HT1080 (cell line): ENCODE data around the gene TMEM63C. TPM values are rescaled to one million over a fixed set of nuclear protein-coding genes. Genes with fewer than 3 reads are reported as not detected.
A peak's percentile ranks its signal among the peaks of the same experiment; 100 is the strongest.

Experiments
- DNase-seq: peaks from one replicate; pipeline ENCODE4 v3.0.0-alpha.2; 2015; ENCODE audit warnings: low read depth
- total RNA-seq: library from RNA; depleted of rRNA; stranded (reverse); fragments of >200 nt; shearing (Covaris generic); gene quantifications from 2 replicates; pipeline ENCODE4 v1.2.3, GENCODE V29; 2014

The TMEM63C gene
- total RNA-seq, 1 experiment from 2014 or later, result not detected

DNA sequence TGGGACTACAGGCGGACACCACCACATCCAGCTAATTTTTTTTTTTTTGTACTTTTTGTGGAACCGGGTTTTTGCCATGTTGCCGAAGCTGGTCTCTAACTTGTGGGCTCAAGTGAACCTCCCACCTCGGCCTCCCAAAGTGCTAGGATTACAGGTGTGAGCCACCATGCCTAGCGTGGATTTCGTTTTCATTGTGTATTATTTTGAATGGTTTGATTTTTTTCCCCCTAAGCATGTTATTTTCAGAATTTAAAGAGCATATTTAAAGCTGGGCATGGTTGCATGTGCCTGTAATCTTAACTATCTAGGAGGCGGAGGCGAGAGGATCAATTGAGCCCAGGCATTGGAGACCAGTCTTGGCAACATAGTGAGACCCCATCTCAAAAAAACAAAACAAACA is 13.1 kb downstream of the TMEM63C start:
- no peak for DNase-seq

DNA sequence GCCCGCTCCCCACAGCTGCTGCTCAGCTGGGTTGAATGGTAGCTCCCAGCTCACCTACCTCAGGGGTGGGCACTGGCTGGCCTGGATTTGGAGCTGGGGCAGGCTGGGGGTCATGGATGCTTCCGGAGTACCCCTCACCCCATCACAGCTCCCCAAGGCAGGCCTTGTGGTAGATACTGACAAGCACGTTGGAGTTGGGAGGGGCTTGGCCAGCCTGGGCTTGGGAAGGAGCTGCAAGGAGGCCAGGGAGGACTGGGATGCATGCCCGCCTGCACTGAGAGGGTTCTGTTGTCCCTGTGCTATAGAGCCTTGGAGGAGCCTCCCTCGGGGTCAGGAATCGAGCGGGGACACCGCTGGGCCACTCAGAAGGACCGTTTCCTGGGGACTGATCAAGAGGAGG is 14.2 kb downstream of the TMEM63C start:
- no peak for DNase-seq

DNA sequence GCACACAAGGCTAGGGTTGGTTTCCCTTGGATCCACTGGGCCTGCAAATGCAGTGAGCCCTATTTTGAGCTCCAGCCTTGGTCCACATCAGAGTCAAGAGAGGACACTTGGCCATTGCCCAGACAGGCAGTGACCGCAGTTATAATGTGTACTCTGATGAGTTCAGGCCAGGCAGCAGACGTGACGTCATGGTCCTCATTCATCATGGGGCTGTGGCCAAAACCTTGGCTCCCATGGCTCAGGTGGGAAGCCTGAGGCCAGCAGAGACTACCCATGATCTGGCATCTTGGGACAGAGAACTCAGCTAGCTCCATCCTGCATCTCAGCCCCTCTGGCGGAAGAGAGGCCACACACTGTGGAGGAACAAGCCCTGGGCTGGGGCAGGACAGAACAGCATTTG is 16.4 kb downstream of the TMEM63C start:
- DNase-seq, result no peak

DNA sequence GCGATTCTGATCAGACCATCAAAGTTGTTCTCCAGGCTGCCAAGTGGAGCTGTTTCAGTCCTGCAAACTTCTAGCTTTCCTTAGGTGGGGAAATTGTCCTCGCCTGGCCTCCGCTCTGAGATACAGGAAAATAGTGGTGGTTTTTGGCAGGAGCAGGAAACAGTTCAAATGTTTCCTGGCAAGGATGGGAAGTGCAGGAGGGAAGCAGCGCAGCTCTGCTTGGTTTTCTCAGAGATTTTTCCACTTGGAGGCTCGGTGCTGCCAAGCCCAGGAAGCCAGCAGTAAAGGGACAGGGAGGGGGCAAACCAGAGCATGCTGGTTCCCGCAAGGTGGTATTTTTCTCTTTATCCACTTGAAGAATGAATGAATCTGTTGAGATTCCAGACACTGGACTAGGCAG is 17.0 kb downstream of the TMEM63C start:
- DNase-seq, result no peak

DNA sequence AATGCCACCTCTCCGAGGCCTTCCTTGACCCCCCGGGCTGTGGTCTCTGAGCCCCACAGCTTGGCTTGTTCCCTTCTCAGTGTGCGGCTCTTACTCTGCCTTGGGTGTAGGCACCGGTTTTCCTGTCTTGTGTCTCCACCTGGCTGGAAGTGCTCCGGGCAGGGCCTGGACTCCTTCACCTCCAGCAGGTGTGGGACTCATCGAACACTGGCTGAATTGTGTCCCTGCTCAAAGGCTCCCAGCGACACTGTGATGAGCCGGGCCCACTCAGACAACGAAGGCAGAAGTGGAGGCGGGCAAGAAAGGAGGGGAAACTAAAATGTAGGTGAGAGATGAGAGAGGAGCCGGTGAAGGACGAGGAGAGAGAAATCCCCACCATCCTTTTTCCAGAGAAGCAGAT is 18.0 kb downstream of the TMEM63C start:
- DNase-seq, result no peak

DNA sequence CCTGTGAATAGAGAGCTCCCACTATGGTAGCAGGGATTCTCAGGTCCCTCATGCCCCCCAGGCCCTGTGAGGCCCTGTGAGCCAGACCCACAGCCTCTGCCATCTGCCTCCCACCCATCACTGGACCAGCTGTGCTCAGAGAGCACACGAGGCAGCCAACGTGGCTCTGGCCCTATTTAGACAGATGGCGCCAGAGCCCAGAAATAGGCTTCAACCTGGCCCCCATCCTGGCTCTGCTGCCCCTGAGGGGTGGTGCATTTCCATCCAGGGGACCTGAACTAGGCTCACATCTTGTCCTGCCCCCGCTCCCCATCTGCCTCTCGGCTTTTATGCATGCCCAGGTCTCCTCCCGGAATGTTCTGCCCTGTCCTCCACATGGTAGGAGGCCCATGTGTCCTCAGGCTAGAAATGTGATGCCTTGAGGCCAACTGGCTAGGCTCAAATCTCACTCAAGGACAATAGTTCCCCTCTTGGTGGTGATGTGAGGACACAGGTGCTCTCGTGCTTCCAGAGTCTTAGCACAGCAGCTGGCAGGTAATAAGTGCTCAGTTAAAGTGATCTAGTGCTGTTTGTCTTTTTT is 18.9 kb downstream of the TMEM63C start:
- no peak for DNase-seq

DNA sequence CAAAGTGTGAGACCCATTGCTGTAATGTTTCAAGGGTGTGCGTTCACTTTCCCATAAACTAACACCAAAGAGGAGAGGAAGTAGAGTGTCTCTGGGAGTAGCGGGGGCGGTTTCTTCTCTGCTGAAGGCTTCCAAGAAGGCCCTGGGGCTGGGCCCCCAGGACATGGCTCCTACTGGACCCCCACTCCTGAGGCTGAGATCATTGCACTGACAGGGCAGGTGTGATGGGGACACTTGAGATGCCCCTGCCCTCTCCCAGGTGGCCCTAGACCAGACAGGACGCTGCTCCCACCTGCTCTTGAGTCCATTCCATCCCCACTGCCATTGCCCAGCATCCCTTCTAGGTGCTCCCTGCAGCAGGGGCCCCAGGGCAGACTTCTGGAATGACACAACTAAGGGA is 20.1 kb downstream of the TMEM63C start:
- no peak for DNase-seq

DNA sequence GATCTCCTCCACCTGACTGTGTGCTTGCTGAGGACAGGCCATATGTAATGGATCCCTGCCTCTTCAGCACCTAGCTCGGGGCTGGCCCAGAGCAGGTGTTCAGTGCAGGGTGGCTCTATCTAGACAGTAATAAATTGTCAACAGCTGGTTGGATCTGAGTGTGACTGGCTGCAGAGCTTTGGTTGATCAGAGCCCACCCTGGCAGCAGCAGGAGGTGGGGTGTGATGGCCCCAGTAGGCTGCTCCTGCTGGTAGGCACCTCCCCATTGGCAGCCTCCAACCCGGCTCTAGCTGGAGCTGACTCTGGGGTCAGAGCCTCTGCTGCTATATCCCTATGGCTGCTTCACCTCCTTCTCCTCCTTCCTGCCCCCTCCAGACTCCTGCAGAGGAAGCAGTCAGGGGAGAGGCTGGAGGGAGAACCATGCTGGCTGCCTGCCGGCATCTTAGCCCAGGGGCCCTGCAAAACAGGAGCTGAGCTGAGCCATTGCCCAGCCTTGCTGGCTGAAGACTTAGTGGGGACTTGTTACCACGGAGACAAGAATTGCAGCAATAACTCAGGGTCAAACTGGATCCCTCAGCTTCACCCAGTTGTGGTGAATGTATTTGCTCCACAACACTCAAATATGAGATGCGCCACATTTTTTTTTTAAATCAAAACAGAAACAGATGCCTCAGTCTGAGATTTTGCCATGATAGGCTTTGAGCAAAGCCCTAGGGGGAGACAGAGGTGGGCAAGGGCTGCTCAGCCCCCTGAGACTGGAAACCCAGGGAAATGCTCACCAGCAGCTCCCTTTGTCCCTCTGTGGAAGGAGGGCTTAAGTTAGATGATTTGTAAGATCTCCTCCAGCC is 22.2 kb downstream of the TMEM63C start:
- no peak for DNase-seq

DNA sequence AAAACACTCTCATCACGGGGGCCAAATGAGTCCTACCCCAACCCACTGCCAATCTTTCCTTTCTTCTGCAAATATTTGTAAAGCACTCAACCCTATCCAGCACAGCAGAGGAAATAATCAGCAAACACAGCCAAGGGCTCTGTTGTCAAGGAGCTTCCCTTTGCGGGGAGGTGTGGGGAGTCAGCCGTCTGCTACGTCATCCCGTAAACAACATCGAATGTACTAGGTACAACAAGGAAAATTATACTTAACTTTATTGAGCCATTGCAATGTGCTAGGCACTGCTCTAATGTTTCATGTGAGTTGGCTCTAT is 22.8 kb downstream of the TMEM63C start:
- no peak for DNase-seq

DNA sequence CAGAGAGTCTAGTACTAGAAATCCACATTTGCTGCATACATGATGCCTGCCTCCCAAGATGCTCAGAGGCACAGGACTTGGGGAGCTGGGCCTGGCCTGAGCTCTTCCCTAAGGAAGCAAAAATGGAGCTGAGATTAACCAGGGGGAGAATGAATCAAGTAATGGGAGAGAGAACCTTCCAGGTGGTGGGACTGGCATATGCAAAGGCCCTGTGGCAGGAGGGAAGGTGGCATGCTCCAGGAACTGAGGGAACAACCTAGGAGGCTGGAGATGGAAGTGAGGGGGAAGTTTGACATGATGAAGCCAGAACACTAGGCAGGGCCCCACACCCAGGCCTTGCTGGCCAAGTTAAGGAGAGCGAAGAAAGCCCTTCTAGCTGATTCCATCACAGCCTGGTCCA is 23.3 kb downstream of the TMEM63C start:
- no peak for DNase-seq

DNA sequence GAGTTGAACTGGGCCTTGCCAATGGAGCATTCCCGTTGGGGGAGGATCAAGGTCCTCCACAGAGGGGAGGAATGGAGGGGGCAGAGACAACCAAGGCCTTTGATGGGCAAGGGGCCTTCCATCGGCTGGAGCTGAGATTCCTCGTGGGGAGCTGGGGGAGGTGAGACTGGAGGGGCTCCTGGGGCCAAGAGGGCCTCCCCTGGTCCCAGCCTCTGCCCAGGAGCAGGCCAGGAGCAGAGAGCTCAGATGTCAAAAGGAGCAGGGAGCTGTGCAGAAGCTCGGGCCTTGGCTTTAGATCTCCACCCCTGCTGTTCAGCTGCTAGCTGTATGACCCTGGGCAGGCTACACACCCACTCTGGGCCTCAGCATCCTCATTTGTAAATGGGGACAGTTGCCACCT is 24.0 kb downstream of the TMEM63C start:
- no peak for DNase-seq

DNA sequence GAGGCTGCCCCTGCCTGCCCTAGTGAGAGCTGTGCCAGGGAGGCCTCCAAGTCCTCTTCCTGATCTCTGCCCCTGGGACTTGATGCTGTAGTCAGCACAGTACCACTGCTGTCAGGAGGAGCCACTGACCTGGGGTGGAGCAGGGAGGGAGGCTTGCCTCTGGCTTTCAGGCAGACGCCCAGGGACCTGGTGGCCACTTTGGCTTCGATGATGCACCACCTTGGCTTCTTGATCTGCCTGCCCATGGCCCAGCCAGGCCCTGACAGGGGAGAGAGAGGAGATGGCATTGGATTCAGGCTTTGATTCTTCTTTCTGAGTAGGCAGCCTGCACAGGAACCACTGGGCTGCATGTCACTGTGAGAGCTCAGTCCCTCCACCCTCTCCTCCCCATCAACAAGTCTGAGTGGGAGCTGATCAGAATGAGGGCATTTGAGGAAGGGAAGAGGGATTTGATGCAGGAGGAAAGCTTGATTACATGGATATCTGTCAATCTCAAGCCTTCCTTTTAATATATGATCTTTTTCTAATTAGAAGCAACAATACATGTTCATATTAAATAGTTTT is 24.7 kb downstream of the TMEM63C start:
- DNase-seq, result no peak

DNA sequence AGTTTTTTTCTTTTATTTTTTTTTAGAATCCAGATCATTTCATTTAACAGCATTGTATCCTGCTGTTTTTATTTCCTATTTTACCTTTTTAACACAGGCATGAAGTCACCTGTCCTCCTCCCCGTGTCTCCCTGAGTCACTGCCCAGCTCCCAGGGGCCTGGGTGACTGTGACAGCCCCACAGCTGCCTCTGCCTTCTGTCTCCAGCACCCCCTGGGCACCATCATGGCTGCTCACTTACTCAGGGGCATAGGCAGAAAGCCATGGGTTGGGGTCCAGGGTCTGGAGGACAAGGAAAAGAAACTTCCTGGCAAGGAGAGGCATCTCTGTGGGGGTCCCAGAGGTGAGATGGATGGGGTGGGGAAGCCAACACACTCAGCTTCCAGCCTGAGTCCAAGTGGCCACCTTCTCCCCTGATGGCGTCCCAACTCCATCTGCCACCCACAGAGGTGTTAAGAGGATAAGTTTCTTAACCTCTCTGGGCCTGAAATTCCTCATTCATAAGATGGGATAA is 25.3 kb downstream of the TMEM63C start:
- DNase-seq, result no peak

DNA sequence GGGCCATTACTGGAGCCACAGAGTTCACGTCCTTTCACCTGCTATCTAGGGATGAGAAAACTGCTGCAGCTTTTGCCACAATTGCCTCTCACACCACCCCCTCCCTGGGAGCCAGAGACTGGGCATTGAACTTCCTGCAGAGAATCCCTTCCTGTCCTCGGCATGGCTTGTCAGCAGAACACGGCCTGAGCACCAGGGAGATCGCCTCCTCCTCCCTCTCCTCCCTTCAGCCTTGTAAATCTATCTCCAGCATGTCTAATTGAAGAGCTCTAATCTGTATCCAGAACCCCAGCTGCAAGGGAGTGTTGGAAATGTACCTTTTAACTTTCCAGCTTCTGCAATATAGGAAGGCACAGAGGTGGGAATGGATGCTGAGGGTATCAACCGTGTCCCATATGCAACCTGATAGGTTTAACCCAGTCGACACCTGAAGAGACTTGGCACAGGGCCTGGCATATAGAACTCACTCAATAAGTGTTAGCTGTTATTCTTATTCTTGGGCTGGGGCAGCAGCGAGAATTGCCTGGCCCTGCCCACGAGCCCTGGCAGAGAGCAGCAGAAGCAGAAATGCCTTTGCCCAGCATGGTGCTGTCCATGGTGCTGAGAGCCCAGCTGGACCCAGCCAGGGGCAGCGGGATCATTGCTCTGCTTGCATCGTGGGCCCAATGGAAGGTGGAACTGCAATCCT is 26.8 kb downstream of the TMEM63C start:
- DNase-seq, result peak; percentile 41

DNA sequence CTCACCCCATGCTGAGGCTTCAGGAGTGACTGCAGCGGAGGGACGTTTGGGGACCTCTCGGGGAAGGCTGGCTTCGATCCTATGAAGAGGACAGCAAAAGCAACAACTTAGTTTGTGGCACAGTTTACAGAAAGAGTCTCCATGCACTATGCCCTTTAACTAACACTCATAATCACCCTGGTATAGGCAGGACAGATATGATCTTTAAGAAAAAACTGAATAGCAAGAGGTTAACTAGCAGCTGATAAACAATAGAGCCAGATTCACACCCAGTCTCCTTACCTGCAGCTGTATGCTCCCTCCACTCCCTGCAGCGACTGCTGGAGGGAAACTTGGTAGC is 27.4 kb downstream of the TMEM63C start:
- DNase-seq, result no peak

DNA sequence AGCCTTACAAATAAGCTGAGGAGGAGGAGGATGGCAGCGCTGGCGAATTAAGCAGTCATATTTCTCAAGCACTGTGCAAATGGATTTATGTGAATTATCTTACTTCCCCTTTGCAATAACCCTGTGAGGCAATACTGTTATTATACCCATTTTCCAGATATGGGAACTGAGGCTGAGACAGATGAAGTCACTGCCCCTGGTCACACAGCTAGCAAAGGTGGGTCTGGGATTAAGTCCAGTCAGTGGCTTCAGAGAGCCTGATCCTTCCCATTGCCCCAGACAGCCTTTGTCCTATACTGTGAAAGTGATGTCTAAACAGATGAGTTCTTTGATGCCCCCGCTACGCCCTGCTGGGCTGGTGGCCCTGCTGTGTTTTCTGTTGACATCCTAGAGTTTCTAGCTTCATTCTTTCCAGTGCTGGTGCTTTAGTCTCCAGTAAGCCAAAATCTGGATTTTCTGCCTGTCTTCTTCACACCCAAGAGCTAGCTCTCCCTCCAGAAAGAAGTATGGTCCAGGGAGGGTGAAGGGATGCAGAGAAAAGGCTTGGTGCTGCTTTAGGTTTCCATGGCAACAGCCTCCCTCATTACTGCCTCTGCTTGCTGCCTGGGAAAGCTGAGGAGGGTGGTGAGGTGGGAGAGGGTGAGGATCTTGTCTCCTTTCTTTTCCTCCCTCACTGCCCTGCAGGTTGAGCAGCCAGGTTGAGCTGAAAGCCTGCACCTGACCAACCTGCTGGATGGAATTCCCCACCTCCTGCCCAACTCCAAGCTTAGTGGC is 30.7 kb downstream of the TMEM63C start:
- DNase-seq, result no peak

DNA sequence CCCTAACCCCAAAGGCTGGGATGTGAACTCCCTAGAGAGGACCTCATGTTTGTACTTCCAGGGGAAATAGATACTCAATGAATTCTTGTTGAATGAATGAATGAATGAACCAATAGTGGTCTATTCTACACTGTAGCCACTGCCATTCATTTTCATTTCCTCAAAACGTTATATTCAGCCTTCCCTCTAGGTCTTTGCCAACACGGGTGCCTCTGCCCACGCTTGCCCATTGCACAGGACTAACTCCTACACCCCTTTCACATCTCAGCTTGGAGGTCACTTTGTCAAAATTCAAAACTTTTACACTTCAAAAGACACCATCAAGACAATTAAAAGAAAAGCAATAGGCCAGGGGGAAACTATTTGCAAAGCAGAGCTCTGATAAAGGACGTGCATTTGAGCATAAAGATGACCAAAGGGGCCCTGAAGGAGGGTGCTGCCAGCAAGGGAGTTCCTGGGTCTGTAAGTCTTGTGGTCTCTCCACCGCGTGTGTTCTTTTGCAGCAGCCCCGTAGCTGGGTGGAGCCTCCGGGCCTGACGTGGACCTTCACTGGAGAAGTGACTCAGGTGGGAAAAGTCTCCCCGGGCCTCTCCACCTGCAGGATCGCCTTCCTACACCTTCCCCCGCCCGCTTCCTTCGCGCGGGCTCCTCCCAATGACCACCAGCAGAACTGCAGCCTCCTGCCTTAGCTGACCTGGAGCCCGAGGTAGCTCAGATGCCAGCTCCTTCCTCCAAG is 31.5 kb downstream of the TMEM63C start:
- DNase-seq, result peak; percentile 34

DNA sequence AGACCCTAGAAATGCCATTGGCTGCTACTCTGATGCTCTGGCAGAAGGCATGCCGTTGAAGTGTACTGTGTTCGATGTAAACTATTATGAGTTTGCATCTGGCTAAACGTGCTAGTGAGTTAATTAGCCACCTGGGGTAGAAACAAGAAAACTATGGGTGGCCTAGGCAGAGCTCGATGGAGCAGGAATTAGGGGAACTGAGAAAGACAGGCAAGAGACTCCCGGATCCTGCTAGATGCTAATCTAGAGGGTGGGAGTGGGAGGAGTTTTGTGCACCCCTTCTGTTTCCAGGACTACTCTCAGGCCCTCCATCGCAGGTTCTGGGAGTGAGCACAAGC is 32.0 kb downstream of the TMEM63C start:
- no peak for DNase-seq

DNA sequence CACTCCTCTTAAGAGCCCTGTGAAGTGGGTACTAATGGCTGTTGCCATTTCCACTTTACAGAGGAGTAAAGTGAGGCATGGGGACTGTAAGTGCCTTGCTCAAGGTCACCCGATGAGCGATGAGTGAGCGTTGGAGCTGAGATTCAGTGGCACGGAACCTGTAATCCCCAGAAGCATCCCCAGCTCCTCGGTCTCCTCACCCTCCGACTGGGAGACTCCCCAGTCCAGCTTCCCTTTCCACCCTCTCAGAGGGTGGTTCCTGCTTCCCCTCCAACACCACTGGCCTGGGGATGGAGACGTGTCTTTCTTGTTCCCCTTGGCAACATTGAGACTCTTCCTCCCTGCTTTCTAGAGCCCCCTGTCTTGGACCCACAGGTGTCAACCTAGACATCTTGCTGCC is 32.6 kb downstream of the TMEM63C start:
- DNase-seq, result no peak

DNA sequence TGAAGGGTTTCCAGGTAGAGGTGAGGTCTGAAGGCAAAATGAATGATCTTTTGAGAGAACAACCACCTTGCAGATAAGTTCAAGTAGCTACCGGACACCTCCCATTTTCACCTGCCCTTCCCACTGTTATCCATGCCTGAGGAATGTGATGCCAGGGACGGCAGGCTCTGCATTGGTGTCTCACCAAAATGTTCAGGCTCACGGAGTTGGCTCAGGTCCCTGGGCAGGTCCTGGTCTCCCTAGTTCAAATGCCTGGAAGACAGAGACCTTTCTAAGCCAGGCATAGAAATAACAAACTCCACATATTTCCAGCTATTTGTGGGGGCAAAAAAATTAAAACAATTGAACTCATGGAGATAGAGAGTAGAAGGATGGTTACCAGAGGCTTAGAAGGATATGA is 36.0 kb downstream of the TMEM63C start:
- DNase-seq, result no peak

DNA sequence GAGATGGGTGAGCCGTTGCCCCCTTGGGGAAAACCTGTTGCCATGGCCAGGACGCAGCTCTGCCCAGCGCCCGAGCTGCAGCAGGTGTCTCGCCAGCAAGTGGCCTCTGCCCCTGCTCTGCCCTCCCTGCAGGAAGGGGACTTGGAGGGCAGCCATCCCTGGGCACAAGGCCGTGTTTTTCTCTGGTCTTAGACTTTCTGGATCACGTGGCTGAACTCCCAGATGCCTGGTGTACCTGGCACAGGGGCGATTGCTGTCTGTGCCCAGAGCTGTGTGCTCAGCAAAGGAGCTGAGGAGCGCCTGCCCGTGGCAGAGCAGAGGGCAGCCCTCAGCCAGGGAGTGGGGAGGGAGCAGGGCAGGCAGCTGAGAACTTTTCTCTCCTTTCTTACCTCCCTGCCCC is 38.0 kb downstream of the TMEM63C start:
- no peak for DNase-seq
